Caco-2 (cell line): ENCODE data around the gene PLCB1. TPM values are rescaled to one million over a fixed set of nuclear protein-coding genes. Genes with fewer than 3 reads are reported as not detected.

Experiments
- BruUV-seq: library from RNA; stranded (reverse); fragments of 400-500 nt; replicated peaks from 2 replicates; lab custom pipeline; 2021; lab: Mats Ljungman, UMichigan
- CTCF ChIA-PET: fragments of 300-600 bp; sonication (Branson Sonifier 250); formaldehyde crosslinking; loops from one replicate; lab custom pipeline; 2022; ENCODE audit warnings: antibody characterized with exemption; lab: Charles Lee
- POLR2A ChIA-PET: fragments of 300-600 bp; sonication (Branson Sonifier 250); formaldehyde crosslinking; loops from one replicate; lab custom pipeline; 2022; ENCODE audit warnings: antibody characterized with exemption; lab: Charles Lee
- DNase-seq, 2 experiments: peaks; one replicate each; pipeline versions ENCODE4 v3.0.0 to v3.0.0-alpha.2; 2020 to 2022
- H3K27me3 ChIP-seq: replicated peaks from 2 replicates; pipeline ENCODE4 v1.6.0; 2011; ENCODE audit warnings: low read length; ENCODE audit not compliant: control insufficient read depth, insufficient read depth
- H3K36me3 ChIP-seq: 2 replicates; pipeline ENCODE4 v1.5.1; 2011; ENCODE audit warnings: low read length; ENCODE audit not compliant: control insufficient read depth, insufficient read depth
- H3K4me1 ChIP-seq: fragments of 250-450 bp; sonication (Bioruptor Pico); 2 replicates; pipeline ENCODE4 v1.5.1; 2020; ENCODE audit warnings: mild to moderate bottlenecking
- H3K4me3 ChIP-seq: 2 replicates; pipeline ENCODE4 v1.5.1; 2011; ENCODE audit warnings: low read depth, mild to moderate bottlenecking, control low read depth, low read length
- H3K9me3 ChIP-seq: fragments of 250-450 bp; sonication (Bioruptor Pico); 2 replicates; pipeline ENCODE4 v1.5.1; 2020; ENCODE audit warnings: mild to moderate bottlenecking, moderate library complexity
- H3K27ac Mint-ChIP-seq: one replicate; pipeline ENCODE4 v1.8.0; 2022; ENCODE audit warnings: mixed read lengths; ENCODE audit not compliant: unreplicated experiment
- H3K27me3 Mint-ChIP-seq: one replicate; pipeline ENCODE4 v1.8.0; 2022; ENCODE audit warnings: mixed read lengths; ENCODE audit not compliant: insufficient read depth, unreplicated experiment
- H3K36me3 Mint-ChIP-seq: one replicate; pipeline ENCODE4 v1.8.0; 2022; ENCODE audit warnings: mild to moderate bottlenecking, mixed read lengths; ENCODE audit not compliant: insufficient read depth, unreplicated experiment
- H3K4me1 Mint-ChIP-seq: one replicate; pipeline ENCODE4 v1.8.0; 2022; ENCODE audit warnings: low read depth, mixed read lengths; ENCODE audit not compliant: unreplicated experiment
- H3K4me3 Mint-ChIP-seq: one replicate; pipeline ENCODE4 v1.8.0; 2022; ENCODE audit warnings: mild to moderate bottlenecking, moderate library complexity, mixed read lengths; ENCODE audit not compliant: unreplicated experiment
- H3K9me3 Mint-ChIP-seq: one replicate; pipeline ENCODE4 v1.8.0; 2022; ENCODE audit warnings: mixed read lengths; ENCODE audit not compliant: unreplicated experiment
- intact Hi-C: fragments of 100-400 bp; cut with micrococcal nuclease; formaldehyde crosslinking; loops from one replicate; pipeline ENCODE4 v1.10.0; 2022; ENCODE audit not compliant: unreplicated experiment
- total RNA-seq: library from RNA; stranded (reverse); gene quantifications from 2 replicates; pipeline ENCODE4 v1.2.3, GENCODE V29; 2022
- TF ChIP-seq, protein P1 (sequence below), 2 experiments: fragments of 200-600 bp in 1 of 2; IDR thresholded peaks; 1 replicate in 1 of 2; 2 replicates in 1 of 2; pipeline versions ENCODE4 v1.5.1 to v1.8.0; 2011 to 2022; ENCODE audit warnings: antibody characterized with exemption in 1 of 2, control low read depth in 1 of 2, inconsistent platforms in 1 of 2, low read depth in 1 of 2, low read length in 1 of 2, mild to moderate bottlenecking in 1 of 2, moderate library complexity in 1 of 2; ENCODE audit not compliant: insufficient read depth in 1 of 2, severe bottlenecking in 1 of 2, unreplicated experiment in 1 of 2

The PLCB1 gene
- total RNA-seq, 1 experiment from 2014 or later: 105 TPM

DNA sequence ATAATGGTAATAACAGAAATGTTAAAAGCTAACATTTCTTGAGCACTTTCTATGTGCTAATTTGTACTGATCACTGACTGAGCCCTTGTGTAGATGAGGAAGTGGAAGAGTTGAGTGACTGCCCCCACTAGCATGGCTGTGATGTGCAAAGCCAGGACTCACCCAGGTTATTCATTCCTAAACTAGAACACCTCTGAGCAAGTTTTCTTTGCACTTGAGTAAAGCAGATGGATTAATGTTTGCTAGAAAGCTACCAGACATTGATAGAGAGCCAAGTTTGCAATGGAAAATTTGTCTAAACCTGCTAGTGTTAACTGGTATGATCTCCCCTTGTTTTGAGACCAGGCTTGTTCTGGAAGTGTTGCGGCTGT is 469.5 kb downstream of the PLCB1 start:
- TF ChIP-seq, protein P1, sequence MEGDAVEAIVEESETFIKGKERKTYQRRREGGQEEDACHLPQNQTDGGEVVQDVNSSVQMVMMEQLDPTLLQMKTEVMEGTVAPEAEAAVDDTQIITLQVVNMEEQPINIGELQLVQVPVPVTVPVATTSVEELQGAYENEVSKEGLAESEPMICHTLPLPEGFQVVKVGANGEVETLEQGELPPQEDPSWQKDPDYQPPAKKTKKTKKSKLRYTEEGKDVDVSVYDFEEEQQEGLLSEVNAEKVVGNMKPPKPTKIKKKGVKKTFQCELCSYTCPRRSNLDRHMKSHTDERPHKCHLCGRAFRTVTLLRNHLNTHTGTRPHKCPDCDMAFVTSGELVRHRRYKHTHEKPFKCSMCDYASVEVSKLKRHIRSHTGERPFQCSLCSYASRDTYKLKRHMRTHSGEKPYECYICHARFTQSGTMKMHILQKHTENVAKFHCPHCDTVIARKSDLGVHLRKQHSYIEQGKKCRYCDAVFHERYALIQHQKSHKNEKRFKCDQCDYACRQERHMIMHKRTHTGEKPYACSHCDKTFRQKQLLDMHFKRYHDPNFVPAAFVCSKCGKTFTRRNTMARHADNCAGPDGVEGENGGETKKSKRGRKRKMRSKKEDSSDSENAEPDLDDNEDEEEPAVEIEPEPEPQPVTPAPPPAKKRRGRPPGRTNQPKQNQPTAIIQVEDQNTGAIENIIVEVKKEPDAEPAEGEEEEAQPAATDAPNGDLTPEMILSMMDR (IDR thresholded peaks at IDR 0.05; ENCODE audit: insufficient read depth in 1 of 2, low read depth in 1 of 2, low read length in 1 of 2, severe bottlenecking in 1 of 2, unreplicated experiment in 1 of 2): no peak
- H3K27me3 Mint-ChIP-seq: no peaks in the 10 kb centered on the region
- H3K27ac Mint-ChIP-seq: peak overlapping the region; percentile 96
- H3K9me3 Mint-ChIP-seq: no peaks in the 10 kb centered on the region
- H3K4me1 Mint-ChIP-seq: peaks cover 6% of the 10 kb centered on the region
- H3K36me3 ChIP-seq: no peaks in the 10 kb centered on the region
- H3K27me3 ChIP-seq: no peaks in the 10 kb centered on the region
- ChIA-PET CTCF (no interaction called here), POLR2A (no interaction called here)
- BruUV-seq: no TSS peak
- H3K4me1 ChIP-seq: 0 out of 2 replicates have a peak, but pooled peaks cover 3% of the 10 kb centered on the region
- no peaks in the 10 kb centered on the region for H3K36me3 Mint-ChIP-seq
- peak overlapping the region; percentile 53 for H3K4me3 ChIP-seq
- no peaks in the 10 kb centered on the region for H3K9me3 ChIP-seq
- peak overlapping the region; percentile 80 for H3K4me3 Mint-ChIP-seq
- DNase-seq: no peak
- intact Hi-C loops: no loop called here

DNA sequence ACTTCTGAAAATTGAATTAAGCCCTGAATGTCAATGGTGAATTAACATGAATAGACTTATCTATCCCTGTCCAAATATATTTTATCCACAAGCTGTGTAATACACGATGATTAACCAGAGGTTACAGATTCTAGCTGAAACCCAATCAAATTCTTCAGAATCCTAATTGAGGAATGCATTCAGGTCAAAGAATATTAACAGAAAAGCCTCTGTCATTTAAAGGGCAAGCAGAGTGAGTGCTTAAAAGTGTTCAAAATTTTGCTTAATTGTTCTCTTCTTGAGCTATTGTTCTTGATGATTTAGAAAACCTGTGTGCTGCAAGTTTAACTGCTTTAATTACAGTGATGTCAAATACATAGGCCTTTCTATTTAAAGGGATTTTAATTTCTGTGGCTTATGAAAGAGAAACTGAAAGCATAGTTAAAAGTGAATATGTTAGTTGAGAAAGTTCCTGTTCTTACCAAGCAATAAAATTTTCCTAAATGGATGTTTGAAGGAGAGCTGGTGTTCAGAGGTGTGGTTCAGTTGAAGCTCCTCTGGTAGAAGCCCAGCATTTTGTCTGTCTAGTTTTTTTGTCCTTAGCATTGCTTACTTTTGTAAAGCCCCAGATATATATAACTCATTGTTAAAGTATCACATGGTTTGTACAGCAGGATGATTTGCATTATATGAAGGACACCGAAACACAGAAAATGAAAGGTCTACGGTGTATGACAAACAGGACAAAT is 470.5 kb downstream of the PLCB1 start:
- H3K4me1 ChIP-seq: 0 out of 2 replicates have a peak, but pooled peaks cover 3% of the 10 kb centered on the region
- no peaks in the 10 kb centered on the region for H3K9me3 Mint-ChIP-seq
- H3K4me1 Mint-ChIP-seq: peaks cover 15% of the 10 kb centered on the region
- no peak for DNase-seq
- BruUV-seq: no TSS peak
- no peak overlapping the region for H3K4me3 Mint-ChIP-seq
- no peak overlapping the region for H3K27ac Mint-ChIP-seq
- no peaks in the 10 kb centered on the region for H3K36me3 Mint-ChIP-seq
- intact Hi-C loops: no loop called here
- H3K9me3 ChIP-seq: no peaks in the 10 kb centered on the region
- ChIA-PET CTCF (no interaction called here), POLR2A (no interaction called here)
- H3K36me3 ChIP-seq: no peaks in the 10 kb centered on the region
- TF ChIP-seq, protein P1 (IDR thresholded peaks at IDR 0.05; ENCODE audit: insufficient read depth in 1 of 2, low read depth in 1 of 2, low read length in 1 of 2, severe bottlenecking in 1 of 2, unreplicated experiment in 1 of 2): no peak
- H3K27me3 ChIP-seq: no peaks in the 10 kb centered on the region
- no peak overlapping the region for H3K4me3 ChIP-seq
- no peaks in the 10 kb centered on the region for H3K27me3 Mint-ChIP-seq

DNA sequence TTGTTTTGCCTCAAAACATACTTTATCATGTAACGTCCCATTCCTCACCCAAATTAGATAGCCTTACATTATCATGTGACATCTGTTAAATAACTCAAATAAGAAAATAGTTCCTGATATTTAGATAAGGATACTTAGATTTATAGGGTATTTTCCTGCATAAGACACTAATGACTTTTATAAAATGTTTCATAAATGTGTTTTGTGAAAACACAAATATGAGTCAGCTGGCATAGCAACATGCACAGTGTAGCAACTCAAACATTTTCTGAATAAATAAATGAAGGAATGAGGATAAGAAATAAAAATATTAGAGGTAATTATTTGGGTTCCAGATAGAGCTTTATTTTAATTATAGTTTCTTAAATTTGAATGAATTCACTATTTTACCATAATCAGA is 476.4 kb downstream of the PLCB1 start:
- no peaks in the 10 kb centered on the region for H3K27me3 ChIP-seq
- no peaks in the 10 kb centered on the region for H3K9me3 ChIP-seq
- ChIA-PET POLR2A (no interaction called here), CTCF (no interaction called here)
- Mint-ChIP-seq H3K27me3 (no peaks in the 10 kb centered on the region), H3K9me3 (no peaks in the 10 kb centered on the region), H3K4me1 (peaks cover 11% of the 10 kb centered on the region), H3K36me3 (no peaks in the 10 kb centered on the region), H3K4me3 (no peak overlapping the region), H3K27ac (no peak overlapping the region)
- BruUV-seq: no TSS peak
- TF ChIP-seq, protein P1 (IDR thresholded peaks at IDR 0.05; ENCODE audit: insufficient read depth in 1 of 2, low read depth in 1 of 2, low read length in 1 of 2, severe bottlenecking in 1 of 2, unreplicated experiment in 1 of 2): no peak
- intact Hi-C loops: no loop called here
- no peak for DNase-seq
- no peaks in the 10 kb centered on the region for H3K4me1 ChIP-seq
- no peaks in the 10 kb centered on the region for H3K36me3 ChIP-seq
- no peak overlapping the region for H3K4me3 ChIP-seq
